Right lung (tissue), 5 donors: ENCODE results near the gene EMILIN3. TPM values are rescaled to one million over a fixed set of nuclear protein-coding genes. Genes with fewer than 3 reads are reported as not detected.

Source experiments
- DNase-seq, 2 donors: peaks; one replicate each; pipeline ENCODE4 v3.0.0-alpha.2; 2013
- polyA plus RNA-seq, 5 donors: library from polyadenylated mRNA; unstranded; fragments of 120-200 nt; gene quantifications; one replicate each; pipeline versions ENCODE4 v1.2.1 to v1.2.3, GENCODE V29; 2013; ENCODE audit warnings: inconsistent platforms in 1 of 5, low replicate concordance in 1 of 5; ENCODE audit not compliant: insufficient read length in 5 of 5, insufficient read depth in 1 of 5

The EMILIN3 gene
- polyA plus RNA-seq, 5 donors, result 1.7 to 4.1 (median 2.0) TPM

DNA sequence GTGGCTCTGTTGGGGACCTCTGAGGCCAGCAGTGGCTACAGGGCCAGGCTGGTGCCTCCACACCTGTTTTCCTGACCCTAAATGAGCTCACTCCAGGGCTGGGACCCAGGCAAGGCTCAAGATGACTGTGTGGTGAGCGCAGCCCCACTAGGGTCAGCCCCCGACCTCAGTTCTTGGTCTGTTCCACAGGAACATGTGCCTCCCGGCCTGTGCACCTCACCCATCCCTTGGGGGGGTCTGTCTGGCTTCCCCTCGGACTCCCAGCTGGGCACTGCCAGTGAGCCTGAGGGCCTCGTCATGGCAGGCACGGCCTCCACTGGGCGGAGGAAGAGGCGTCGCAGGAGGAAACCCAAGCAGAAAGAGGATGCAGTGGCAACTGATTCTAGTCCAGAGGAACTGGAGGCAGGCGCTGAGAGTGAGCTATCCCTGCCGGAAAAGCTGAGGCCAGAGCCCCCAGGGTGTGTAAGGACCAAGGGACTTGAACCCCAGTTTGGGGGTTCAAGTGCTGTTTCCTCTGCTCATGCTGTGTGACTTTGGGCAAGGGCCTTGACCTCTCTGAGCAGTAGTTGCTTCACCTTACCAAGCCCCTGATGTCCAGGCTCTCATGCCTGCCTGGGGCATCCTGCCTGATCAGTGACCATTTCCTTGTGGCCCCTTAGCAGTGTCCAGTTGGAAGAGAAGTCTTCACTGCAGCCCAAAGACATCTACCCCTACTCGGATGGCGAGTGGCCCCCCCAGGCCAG lies 18.0 kb downstream of the EMILIN3 start:
- no peak for DNase-seq

DNA sequence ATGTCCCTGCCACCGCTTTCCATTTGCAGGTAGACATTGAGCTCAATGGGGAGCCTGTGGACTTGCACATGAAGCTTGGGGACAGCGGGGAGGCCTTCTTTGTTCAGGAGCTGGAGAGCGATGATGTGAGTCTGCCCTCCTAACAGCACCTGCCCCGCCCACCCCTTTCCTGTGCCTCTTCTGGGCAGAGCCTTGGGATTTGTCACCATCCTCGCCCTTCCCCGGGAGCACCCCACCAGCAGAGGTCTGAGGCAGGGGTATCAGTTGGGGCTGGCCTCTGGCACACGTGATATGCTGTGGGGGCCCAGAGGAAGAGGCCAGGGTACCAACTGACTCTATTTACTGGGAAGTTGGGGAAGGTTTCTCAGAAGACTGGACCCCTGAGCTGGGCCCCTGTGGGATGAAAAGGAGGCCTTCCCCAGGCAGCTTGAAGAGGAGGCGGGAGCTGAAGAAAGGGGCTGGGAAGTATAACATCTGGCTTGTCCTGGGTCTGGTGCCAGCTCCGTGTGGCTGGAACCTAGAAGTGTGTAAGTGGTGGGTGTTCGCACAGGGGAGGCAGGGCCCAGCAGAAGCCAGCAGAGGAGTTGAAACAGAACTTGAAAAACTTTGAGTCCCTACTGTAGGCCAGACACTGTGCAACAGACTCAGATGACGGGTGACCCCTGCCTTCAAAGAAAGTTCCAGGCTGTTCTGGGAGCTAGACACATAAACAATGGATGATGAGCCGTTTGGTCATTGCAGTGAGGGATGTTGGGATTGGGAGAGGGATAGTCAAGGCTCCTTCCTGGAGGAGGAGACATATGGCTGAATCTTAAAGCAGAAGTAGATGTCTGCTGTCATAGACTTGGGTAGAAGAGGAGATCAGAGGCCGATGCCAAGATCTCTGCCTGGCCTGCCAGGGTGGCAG lies 18.8 kb downstream of the EMILIN3 start:
- DNase-seq, result no peak

DNA sequence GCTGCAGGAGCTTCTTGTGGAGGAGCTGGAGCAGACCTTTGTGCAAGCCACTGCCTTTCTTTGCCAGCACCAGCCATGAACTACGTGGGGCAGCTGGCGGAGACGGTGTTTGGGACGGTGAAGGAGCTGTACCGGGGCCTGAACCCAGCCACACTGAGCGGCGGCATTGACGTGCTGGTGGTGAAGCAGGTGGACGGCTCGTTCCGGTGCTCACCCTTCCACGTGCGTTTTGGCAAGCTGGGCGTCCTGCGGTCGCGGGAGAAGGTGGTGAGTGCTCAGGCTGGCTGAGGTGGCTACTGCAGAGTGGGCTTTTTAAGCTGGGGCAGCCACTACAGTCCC lies 20.9 kb downstream of the EMILIN3 start:
- no peak for DNase-seq

DNA sequence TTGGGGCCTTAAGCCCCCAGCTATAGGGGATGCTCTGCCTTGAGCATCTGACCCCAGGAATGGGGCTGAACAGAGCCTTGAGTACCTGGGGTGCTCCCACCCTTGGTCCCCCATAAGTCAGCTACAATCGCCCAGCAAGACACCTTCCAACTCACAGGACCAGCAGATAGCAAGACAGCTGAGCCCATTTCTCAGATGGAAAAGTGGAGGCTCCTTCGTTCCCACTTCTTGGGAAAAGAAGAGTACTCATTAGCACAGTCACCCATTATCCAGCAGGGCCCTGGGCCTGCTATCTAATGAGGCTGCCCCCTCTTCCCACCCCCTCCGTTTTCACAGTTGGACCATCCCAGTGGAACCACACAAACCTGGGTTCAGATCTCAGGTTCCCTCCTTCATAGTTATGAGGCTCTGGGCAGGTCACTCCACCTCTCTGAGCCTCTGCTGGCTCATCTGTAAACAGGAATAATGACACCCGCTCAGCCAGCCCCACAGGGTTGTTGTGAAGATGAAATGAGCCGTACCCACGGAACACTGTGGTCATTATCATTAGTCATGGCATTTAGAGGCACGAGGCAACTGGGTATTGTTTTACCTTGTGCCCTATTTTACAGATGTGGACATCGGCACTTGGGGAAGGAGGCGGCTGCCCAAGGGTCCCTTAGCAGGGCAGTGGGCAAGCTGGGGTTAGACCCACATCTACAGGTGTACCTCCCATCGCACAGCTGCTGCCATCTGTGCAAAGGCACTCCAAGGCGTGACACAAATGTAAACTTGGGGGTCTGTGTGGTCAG lies 21.5 kb downstream of the EMILIN3 start:
- no peak for DNase-seq

DNA sequence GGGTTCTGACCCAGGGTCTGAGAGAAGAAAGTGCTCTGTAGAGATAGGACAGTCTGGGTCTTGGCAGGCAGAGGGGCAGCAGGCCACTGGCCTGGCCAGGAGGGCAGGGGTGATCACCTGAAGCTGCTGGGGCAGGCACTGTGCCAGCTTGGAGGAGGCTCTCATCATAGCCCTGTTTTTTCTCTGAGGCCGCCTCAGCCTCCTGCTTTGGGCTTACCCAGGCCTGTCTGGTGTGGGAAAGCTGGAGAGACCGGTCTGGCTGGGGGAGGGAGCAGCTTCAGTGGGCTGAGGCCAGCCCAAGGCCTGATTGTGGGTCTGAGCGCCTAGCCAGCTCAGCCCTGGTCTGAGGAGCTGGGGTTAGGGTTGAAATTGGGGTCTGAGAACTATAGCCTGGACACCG lies 22.1 kb downstream of the EMILIN3 start:
- DNase-seq, result no peak

DNA sequence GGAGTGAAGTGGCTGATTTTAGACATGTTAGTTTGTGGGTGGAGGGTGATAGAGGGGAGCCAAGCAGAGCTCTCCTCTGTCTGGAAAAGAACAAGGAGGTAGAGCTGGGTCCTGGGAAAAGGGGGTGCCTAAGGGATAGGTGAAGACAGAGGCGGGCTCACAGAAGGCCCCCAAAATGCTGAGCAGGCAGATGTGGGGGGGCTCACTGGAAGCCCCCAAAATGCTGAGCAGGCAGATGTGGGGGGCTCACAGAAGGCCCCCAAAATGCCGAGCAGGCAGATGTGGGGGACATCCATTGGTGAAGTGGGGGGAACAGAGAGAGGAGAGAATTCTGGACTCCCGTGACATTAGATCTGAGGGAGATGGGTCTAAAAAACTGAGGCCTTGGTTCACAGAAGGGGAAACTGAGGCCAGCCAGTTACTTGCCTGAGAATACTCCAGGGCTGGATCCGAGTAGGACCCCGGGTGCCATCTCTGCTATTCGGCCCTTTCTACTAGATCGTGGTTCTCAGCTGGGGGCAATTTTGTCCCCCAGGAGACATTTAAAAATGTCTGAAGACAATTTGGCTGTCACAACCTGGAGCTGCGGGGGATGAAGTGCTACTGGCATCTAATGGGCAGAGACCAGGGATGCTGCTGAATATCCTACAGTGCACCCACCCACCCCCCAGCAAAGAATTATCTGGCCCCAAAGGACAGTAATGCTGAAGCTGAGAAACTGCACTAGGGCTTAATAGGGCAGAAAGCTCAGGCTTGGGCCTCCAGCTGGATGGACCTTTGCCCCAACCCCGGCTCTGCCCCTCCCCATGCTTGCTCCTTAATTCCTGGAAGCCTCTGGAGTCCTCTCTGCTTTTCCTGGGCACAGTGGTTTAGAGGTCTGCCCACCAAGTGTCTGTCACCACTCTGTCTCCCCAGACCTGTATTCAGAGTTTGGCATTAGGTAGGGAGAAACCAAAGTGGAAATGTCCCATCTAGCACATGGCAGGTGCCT lies 23.8 kb downstream of the EMILIN3 start:
- DNase-seq, result no peak

DNA sequence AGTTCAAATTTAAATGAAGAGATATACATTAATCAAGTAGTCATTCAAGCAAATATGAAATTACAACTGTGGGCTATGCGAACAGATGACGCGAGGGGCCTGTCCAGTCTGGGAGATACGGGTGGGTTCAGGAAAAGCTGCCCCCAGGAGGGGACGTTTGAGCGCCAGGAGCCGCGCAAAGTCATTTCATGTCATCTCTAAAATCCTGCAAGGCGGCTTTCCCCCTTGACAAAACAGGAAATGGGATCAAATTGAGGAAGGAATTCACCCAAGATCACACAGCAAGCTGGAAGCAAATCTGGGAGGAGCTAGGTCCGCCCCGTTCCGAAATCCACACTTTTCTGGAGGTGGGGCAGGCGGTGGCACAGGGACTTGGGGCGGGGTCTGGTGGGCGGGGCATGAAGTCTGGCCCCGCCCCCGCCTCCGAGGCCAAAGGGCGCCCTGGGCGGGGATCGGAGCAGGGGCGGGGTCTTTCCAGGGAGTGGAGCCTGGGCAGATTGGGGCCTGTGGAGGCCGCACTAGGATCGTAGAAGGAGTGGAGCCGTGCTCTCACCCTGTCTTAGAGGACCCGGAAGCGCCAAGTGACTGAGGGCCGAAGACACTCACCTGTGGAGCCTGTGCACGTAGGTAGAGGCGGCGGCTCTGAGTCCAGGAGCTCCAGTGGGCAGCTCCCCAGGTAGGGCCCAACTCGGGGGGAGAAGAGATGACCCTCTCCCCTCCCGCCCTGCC lies 26.1 kb downstream of the EMILIN3 start, which contains the start of gene LPIN3:
Gene LPIN3 (plus strand): TSS at position 495 of the 729 bp plus-strand sequence. CDS start 4,983 bp downstream, outside the sequence.
- DNase-seq, result peak; percentile 85 to 87

DNA sequence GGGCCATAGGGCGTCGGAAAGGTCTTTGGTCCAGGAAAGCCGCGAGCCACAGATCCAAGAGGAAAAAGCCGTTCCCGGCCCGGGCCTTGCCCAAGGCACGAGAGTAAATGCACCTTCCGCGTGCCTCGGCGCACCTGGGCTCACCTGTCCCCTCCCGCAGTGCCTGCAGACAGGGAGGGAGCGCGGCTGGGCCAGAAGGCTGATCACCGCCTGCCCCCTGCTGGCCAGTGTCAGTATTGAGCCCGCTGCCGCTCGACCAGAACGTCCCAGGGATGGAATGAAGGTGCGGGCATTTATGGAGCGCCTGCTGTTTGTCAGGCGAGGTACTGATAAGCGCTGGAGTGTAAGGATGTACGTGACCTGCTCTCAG lies 26.7 kb downstream of the EMILIN3 start:
- DNase-seq, result peak; percentile 65 to 68

DNA sequence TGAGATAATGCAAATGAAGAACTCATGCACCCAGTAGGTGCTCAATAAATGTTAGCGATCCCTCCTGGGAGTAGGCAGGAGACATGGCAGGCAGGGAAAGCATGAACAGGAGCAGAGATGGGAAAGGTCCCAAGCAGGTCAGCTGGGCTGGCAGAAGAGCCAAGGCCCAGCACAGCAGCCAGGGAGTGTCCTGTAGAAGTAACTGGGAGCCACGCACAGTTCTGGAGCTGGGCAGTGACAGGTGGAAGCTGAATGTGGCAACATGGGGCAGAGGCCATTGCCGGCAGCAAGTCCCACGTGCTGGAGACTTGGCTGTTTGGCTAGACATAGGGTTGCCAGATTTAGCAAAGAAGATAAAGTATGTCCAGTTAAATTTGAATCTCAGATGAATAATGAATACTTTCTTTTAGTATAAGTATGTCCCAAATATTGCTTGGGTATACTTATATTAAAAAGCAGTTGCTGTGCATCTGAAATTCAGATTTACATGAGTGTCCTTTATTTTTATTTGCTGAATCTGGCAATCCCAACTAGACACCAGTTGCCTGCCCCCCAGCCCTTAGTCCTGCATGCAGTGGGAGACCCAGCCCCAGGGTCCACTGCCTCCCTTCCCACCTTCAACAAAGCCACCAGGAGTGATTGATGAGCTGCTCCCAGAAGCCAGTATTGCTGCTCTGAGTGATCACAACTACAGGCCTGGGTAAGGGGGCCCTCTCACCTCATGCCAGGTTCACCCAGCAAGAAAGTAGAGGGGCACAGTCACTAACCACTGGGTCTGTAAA lies 29.7 kb downstream of the EMILIN3 start:
- no peak for DNase-seq

DNA sequence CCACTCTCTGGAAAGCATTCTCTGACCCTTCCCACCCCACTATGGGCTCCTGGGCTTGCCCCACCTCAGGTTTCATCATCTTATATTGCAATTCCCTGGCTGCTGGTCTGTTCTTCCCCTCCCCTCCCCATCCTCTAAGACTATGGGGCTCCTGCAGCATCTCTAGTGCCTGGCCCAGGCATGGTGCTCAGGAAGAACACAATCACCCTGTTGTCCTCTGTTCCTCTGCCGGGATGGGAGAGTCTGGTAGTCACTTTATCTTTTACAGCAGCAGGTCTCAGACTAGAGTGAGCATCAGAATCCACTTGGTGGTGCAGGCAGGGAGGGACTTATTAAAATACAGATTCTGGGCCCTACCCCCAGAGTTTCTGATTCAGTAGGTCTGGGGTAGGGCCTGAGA lies 31.0 kb downstream of the EMILIN3 start:
- no peak for DNase-seq

DNA sequence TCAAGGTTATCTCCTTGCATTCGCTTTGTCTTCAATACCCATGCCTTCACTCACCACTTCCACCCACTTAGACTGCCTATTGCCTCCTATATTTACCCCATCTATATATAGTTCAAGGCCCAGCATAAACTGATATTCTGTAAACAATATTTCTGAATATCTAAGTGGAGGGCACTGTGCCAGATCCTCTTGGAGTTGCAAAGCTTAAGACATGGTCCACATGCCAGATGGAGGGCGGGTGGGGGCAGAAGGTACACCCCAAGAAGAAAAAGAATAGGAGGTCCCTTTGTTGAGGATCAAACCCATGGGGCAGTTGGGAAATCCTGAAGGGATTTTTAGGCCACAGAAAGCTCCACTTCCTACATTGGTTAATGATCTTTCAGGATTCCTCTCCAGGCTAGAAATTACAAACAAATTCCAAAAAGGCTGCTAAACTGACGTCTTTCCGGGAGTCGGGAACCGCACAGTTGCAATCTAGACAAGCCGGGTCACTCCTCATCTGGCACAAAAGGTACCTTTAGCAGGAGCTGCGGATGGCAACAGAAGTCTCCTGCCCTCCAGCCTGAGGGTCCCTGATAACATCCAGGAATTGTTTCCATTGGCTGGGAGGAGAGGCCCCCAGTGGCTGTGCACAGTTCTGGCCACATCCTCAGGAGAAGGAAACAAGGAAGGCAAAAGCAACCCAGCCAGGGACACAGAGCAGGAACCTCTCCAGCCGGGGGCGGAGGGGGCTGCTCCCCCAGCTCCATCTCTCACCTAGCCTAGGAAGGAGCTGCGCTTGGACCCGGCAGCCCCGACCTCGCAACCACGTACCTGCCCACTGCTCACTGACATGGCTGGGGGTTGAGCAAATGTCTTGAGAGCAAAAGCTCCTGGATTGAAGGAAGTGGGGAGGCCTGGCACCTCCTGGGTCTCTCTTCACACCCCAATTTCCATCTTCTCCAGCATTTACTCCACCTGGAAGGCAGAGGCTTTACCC lies 31.9 kb downstream of the EMILIN3 start:
- no peak for DNase-seq

DNA sequence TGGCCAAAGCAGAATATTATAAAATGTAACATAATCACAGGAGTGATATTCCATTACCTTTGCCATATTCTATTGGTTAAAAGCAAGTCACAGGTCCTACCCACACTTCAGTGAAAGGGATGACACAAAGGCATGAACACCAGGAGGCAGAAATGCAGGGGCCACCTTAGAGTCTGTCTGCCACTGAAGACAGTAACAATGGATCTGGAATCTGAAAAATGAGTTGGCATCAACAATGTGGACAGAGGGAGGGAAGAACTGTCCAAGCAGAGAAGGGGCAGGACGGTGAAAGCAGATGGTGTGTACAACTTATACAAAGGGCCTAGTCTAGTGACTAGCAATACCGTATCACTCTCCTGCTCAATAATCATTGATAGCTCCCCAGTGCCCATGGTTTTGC lies 32.6 kb downstream of the EMILIN3 start:
- no peak for DNase-seq

DNA sequence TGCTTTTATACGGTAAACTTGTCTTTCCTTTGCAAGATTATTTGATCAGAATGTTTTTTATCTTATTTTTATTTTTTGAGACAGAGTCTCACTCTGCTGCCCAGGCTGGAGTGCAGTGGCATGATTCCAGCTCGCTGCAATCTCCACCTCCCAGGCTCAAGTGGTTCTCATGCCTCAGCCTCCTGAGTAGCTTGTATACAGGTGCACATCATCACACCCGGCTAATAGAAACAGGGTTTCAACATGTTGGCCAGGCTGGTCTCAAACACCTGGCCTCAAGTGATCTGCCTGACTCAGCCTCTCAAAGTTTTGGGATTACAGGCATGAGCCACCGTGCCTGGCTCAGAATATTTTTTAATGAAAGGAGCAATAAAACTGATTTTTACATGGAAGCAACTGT lies 34.9 kb downstream of the EMILIN3 start:
- no peak for DNase-seq

DNA sequence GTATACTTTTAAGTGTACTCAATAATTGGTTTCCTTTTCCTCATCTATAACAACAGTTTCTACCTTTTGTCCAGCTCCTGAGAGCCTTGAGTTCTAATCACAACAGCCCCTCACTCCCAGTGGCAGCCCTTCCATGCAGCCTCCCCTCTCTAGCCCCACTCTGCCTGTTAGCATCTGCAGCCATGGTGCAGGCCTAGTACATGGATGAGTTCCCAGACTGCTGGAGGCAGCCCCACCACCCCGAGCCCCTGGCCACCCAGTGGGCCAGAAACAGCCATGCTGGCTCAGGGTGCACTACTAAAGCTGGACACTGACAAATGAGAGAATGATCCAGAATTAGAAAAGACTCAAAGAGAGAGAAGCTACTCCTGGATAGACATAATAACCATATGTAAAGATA lies 35.7 kb downstream of the EMILIN3 start:
- DNase-seq, result no peak

DNA sequence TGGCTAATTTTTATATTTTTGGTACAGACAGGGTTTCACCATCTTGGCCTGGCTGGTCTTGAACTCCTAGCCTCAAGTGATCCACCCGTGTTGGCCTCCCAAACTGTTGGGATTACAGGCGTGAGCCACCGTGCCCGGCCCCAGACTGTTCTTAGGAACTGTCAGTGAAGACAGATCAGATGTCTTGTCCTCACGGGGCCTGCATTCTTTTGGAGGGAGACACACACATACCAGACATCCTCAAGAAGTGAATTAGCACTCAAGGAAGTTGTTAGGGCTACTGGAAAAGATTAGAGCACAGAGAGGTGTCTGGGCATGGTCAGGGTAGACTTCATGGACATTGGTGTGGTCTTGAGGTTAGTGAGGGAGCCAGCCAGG lies 36.3 kb downstream of the EMILIN3 start:
- DNase-seq, result no peak

DNA sequence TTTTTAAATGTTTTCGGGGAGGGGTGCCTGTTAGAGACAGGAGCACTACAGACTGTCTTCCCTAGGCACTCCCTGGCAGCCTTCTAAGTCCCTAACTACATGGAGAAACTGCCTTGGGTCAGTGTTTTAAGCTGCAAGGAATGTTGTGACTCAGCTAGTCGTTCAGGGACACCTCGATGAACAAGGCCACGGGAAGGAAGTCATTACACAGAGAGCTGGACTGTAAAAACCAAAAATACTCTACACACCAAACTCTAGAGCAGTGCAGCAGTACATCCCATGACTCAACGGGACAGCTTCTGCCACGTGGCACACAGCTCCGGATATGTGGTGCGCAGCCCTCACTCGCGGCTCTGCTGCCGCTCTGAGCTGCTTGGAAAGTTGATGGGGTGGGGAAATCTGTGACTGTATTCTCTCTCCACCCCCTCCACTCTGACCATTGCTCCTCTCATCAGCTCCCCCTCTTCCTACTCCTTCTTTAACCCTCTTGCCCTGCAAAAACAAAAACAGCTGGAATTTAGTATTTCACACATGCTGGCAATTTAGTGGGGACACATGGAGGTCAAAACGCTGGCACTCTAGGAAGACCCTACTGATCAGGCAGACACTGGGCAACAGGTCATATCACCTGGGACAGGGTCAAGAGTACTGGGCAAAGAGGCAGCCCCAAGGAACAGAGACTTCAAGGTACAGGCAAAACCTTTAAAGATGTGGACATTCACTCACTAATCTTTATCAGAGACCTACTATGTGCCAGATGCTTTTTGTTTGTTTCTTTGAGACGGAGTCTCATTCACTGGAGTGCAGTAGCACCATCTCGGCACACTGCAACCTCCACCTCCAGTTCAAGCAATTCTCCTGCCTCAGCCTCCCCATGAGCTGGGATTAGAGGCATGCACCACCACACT lies 36.9 kb downstream of the EMILIN3 start:
- peak in 1 of 2 donors; percentile 58 for DNase-seq

DNA sequence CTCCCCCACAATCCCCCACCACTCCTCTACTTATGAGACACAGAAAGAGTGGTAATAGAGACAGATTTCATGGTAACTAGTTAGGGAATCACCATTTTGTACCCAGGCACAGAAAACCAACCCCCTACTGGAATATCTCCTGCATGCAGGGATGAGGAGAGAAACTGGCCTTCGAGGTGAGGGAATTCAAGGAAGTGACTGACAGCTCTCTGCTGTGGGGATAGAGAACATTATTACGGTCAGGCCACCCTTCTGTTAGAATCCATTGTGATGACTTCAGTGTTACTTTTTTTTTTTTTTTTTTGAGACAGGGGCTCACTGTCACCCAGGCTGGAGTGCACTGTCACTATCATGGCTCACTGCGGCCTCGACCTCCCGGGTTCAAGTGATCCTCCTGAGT lies 39.4 kb downstream of the EMILIN3 start:
- no peak for DNase-seq
